GM18526 (cell line): ENCODE data around the gene ANKMY1.

Experiments used
- POLR2A ChIP-seq: IDR thresholded peaks from 3 replicates; pipeline ENCODE4 v1.6.1; 2011; ENCODE audit not compliant: insufficient read length; ENCODE audit errors: extremely low read depth

The ANKMY1 gene

GRCh38 chr2:240558236-240558761 lies 511 bp upstream of the ANKMY1 start:
- no peak for TF ChIP-seq POLR2A

GRCh38 chr2:240557101-240557751 lies 562 bp downstream of the ANKMY1 start:
- TF ChIP-seq POLR2A, result no peak

- TF ChIP-seq POLR2A, result no peak
Measured at GRCh38 chr2:240556553-240557100, 1.2 kb downstream of the ANKMY1 start.

GRCh38 chr2:240555541-240556250 lies 2.1 kb downstream of the ANKMY1 start:
- no peak for TF ChIP-seq POLR2A

GRCh38 chr2:240554767-240555493 lies 2.9 kb downstream of the ANKMY1 start:
- TF ChIP-seq POLR2A, result no peak

GRCh38 chr2:240553956-240554480 lies 3.8 kb downstream of the ANKMY1 start:
- TF ChIP-seq POLR2A, result no peak

GRCh38 chr2:240551811-240552210 lies 6.0 kb downstream of the ANKMY1 start:
- TF ChIP-seq POLR2A, result no peak

- no peak for TF ChIP-seq POLR2A
Measured at GRCh38 chr2:240551288-240551687, 6.5 kb downstream of the ANKMY1 start.

- TF ChIP-seq POLR2A, result no peak
Measured at GRCh38 chr2:240539906-240540305, 17.9 kb downstream of the ANKMY1 start.

GRCh38 chr2:240538031-240538780 lies 19.6 kb downstream of the ANKMY1 start:
- no peak for TF ChIP-seq POLR2A

GRCh38 chr2:240532031-240532775 lies 25.6 kb downstream of the ANKMY1 start:
- no peak for TF ChIP-seq POLR2A

GRCh38 chr2:240531038-240531437 lies 26.8 kb downstream of the ANKMY1 start:
- no peak for TF ChIP-seq POLR2A

- TF ChIP-seq POLR2A, result no peak
Measured at GRCh38 chr2:240530181-240530580, 27.6 kb downstream of the ANKMY1 start.
